ENCODE measurements around the gene PRMT3. TPM values are rescaled to one million over a fixed set of nuclear protein-coding genes. Genes with fewer than 3 reads are reported as not detected.

The PRMT3 gene
- total RNA-seq, 1 experiment from 2014 or later = 22.6 TPM

DNA sequence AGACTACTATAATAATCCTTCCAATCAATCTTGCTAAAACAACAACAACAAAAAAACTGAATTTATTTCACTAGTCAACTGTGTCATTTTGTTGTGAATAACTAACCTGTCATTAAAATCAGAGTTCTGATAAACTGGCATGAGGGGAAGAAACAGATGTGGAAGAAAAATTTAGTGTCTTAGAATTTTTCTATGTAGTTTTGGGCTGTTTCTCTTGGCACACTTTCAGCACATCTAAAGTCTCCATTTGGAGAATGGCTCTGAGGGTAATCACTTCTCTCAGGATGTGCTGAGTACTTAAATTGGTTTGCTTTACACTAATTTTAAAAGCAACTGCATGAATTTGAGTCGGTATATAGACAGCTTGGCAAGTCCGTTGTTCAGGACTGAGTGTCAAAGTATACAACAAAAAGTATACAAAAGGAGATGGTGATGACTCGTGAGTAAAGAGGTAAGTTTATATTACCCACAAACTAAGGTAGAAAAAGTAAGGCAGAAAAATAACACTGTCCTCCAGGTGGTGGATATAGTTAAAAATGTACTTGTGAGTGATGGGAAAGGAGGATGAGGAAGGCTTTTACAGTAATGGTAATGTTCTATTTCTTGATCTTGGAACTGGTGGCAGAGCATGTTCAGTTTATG is 13.8 kb upstream of the PRMT3 start:
- no peaks in the 10 kb centered on the region for H3K9me3 ChIP-seq (ENCODE audit: control insufficient read depth, low read depth, low read length)
- no peak overlapping the region for H3K14ac ChIP-seq (ENCODE audit: insufficient read depth, low read length)
- H3K9me3 Mint-ChIP-seq = no peaks in the 10 kb centered on the region
- DNase-seq = no peak
- no peak overlapping the region for H2BK12ac ChIP-seq (ENCODE audit: insufficient read length, low read depth, low read length)
- TF ChIP-seq, protein P1, sequence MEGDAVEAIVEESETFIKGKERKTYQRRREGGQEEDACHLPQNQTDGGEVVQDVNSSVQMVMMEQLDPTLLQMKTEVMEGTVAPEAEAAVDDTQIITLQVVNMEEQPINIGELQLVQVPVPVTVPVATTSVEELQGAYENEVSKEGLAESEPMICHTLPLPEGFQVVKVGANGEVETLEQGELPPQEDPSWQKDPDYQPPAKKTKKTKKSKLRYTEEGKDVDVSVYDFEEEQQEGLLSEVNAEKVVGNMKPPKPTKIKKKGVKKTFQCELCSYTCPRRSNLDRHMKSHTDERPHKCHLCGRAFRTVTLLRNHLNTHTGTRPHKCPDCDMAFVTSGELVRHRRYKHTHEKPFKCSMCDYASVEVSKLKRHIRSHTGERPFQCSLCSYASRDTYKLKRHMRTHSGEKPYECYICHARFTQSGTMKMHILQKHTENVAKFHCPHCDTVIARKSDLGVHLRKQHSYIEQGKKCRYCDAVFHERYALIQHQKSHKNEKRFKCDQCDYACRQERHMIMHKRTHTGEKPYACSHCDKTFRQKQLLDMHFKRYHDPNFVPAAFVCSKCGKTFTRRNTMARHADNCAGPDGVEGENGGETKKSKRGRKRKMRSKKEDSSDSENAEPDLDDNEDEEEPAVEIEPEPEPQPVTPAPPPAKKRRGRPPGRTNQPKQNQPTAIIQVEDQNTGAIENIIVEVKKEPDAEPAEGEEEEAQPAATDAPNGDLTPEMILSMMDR (conservative IDR thresholded peaks at IDR 0.05) = no peak
- H3K23ac ChIP-seq (ENCODE audit: insufficient read length, low read depth, low read length) = no peak overlapping the region
- peaks cover 14 to 15% of the 10 kb centered on the region in 2 experiments for H3K4me1 Mint-ChIP-seq
- H3K4me2 ChIP-seq (ENCODE audit: insufficient read depth, insufficient read length, low read length) = no peak overlapping the region
- no peak overlapping the region for H4K91ac ChIP-seq (ENCODE audit: insufficient read length, low read depth, low read length)
- no peak overlapping the region for H2BK20ac ChIP-seq (ENCODE audit: low read depth, low read length, poor library complexity, severe bottlenecking)
- H2AK5ac ChIP-seq (ENCODE audit: insufficient read length, low read length) = no peak overlapping the region
- no CpG with 5 or more reads among the region's 3 CpGs for WGBS (ENCODE audit: extremely low coverage, insufficient read length, low lambda C conversion rate)
- H3K9ac ChIP-seq (ENCODE audit: extremely low read depth, insufficient read length, low read length) = no peak overlapping the region
- no peak overlapping the region for H3K4me3 Mint-ChIP-seq
- no peak overlapping the region for H3K56ac ChIP-seq (ENCODE audit: insufficient read length, low read depth, low read length)
- H2BK5ac ChIP-seq (ENCODE audit: insufficient read length, low read length) = no peak overlapping the region
- H3K79me1 ChIP-seq (ENCODE audit: insufficient read depth, low read depth, low read length, poor library complexity, severe bottlenecking) = no peaks in the 10 kb centered on the region
- no peaks in the 10 kb centered on the region for H3K27me3 ChIP-seq (ENCODE audit: insufficient read depth, low read length)
- no peak overlapping the region for H2BK120ac ChIP-seq (ENCODE audit: low read depth, low read length, poor library complexity, severe bottlenecking)
- no peaks in the 10 kb centered on the region for H3K27me3 Mint-ChIP-seq (ENCODE audit: low read depth)
- H3K18ac ChIP-seq (ENCODE audit: insufficient read length, low read depth, low read length) = no peak overlapping the region
- H2AFZ ChIP-seq (ENCODE audit: low read length) = no peak overlapping the region
- no peak overlapping the region for H4K5ac ChIP-seq (ENCODE audit: insufficient read length, low read depth, low read length)
- no peak overlapping the region for H4K8ac ChIP-seq (replicated peaks; ENCODE audit: insufficient read length, low read depth, low read length)
- H3K27ac Mint-ChIP-seq = no peak overlapping the region
- H4K20me1 ChIP-seq (ENCODE audit: control insufficient read depth, insufficient read depth, insufficient read length) = no peaks in the 10 kb centered on the region
- H3T11ph ChIP-seq (ENCODE audit: low read length) = no peak overlapping the region
- no peaks in the 10 kb centered on the region for H3K79me2 ChIP-seq (ENCODE audit: insufficient read depth, low read length)
- H3K27ac ChIP-seq (ENCODE audit: insufficient read length, low read depth, low read length) = no peak overlapping the region
- no peak overlapping the region for H3K4ac ChIP-seq (ENCODE audit: low read depth, low read length)
- no peaks in the 10 kb centered on the region for H3K23me2 ChIP-seq (ENCODE audit: insufficient read length, low read depth, low read length, poor library complexity, severe bottlenecking)
- no peak overlapping the region for H2BK15ac ChIP-seq (ENCODE audit: low read depth, low read length)
- H3K36me3 Mint-ChIP-seq (ENCODE audit: insufficient read depth in 1 of 3, low read depth in 3 of 3) = peaks cover 0 to 3% (median 0%) of the 10 kb centered on the region in 3 experiments; a peak in 2 of 7 replicates
- peaks cover 4% of the 10 kb centered on the region; the same call in 1 of the 2 replicates for H3K4me1 ChIP-seq (ENCODE audit: insufficient read depth, low read length)
